Measurements from ENCODE around the gene MEIS3. TPM values are rescaled to one million over a fixed set of nuclear protein-coding genes. Genes with fewer than 3 reads are reported as not detected.

MEIS3 gene
- total RNA-seq, 1 donor from 2014 or later: 2.7 TPM

GRCh38 chr19:47435883-47436417, 16.6 kb upstream of the MEIS3 start:
- H3K9me3 Mint-ChIP-seq (ENCODE audit: unreplicated experiment): no peaks in the 10 kb centered on the region
- no peak overlapping the region for H3K27ac Mint-ChIP-seq (ENCODE audit: unreplicated experiment)
- H3K4me3 Mint-ChIP-seq (ENCODE audit: unreplicated experiment): no peak overlapping the region
- H3K36me3 Mint-ChIP-seq (ENCODE audit: low read depth, unreplicated experiment): no peaks in the 10 kb centered on the region
- peaks cover 9% of the 10 kb centered on the region for H3K4me1 Mint-ChIP-seq (ENCODE audit: unreplicated experiment)
- TF ChIP-seq, protein P1, sequence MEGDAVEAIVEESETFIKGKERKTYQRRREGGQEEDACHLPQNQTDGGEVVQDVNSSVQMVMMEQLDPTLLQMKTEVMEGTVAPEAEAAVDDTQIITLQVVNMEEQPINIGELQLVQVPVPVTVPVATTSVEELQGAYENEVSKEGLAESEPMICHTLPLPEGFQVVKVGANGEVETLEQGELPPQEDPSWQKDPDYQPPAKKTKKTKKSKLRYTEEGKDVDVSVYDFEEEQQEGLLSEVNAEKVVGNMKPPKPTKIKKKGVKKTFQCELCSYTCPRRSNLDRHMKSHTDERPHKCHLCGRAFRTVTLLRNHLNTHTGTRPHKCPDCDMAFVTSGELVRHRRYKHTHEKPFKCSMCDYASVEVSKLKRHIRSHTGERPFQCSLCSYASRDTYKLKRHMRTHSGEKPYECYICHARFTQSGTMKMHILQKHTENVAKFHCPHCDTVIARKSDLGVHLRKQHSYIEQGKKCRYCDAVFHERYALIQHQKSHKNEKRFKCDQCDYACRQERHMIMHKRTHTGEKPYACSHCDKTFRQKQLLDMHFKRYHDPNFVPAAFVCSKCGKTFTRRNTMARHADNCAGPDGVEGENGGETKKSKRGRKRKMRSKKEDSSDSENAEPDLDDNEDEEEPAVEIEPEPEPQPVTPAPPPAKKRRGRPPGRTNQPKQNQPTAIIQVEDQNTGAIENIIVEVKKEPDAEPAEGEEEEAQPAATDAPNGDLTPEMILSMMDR (IDR thresholded peaks at IDR 0.05; ENCODE audit: unreplicated experiment): no peak
- peaks cover 9% of the 10 kb centered on the region for H3K27me3 Mint-ChIP-seq (ENCODE audit: unreplicated experiment)
- DNase-seq (ENCODE audit: low spot score): no peak

DNA sequence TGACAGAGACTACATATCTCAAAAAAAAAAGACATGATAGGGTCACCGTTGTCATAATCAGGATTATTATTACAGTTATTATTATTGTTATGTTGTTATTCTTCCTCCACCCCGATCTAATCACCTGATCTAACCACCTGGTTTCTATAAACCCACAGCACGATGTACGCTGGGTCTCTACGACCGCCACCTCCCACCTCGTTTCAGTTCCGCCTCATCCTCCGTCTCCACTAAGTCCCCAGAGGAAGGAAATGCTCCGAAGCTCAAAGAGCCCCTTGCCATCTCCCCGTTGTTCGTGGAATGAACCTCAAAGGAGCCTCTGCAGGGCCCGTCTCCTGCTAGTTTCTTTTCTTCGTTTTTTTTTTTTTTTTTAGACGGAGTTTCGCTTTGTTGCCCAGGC, 15.9 kb upstream of the MEIS3 start:
- peaks cover 9% of the 10 kb centered on the region for H3K4me1 Mint-ChIP-seq (ENCODE audit: unreplicated experiment)

DNA sequence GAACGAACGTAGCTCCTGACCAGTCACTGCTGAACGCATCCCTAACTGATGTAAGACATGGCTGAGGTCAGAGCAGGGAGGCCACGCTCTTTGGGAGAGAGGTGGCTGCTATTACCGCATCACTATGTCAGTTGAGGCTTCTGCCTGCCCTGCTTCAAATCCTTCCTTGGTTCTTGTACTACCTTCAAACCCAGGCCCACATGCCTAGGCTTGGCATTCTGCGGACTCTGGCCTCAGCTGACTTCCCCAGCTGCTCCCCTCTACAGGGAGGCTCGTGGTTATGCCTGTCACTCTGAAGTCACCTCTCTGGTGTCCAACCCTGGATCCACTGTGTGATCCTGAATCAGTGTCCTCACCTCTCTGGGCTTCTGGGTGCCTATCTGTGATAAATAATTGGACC, 14.8 kb upstream of the MEIS3 start:
- Mint-ChIP-seq H3K36me3 (ENCODE audit: low read depth, unreplicated experiment) (no peaks in the 10 kb centered on the region), H3K4me3 (ENCODE audit: unreplicated experiment) (no peak overlapping the region), H3K9me3 (ENCODE audit: unreplicated experiment) (no peaks in the 10 kb centered on the region), H3K4me1 (ENCODE audit: unreplicated experiment) (peaks cover 9% of the 10 kb centered on the region), H3K27me3 (ENCODE audit: unreplicated experiment) (peaks cover 13% of the 10 kb centered on the region), H3K27ac (ENCODE audit: unreplicated experiment) (no peak overlapping the region)
- no peak for DNase-seq (ENCODE audit: low spot score)
- TF ChIP-seq, protein P1 (IDR thresholded peaks at IDR 0.05; ENCODE audit: unreplicated experiment): no peak

More for the DNA sequence above, 15.9 kb upstream of the MEIS3 start:
- Mint-ChIP-seq H3K36me3 (ENCODE audit: low read depth, unreplicated experiment) (no peaks in the 10 kb centered on the region), H3K4me3 (ENCODE audit: unreplicated experiment) (no peak overlapping the region), H3K9me3 (ENCODE audit: unreplicated experiment) (no peaks in the 10 kb centered on the region), H3K27me3 (ENCODE audit: unreplicated experiment) (peaks cover 10% of the 10 kb centered on the region), H3K27ac (ENCODE audit: unreplicated experiment) (no peak overlapping the region)
- TF ChIP-seq, protein P1 (IDR thresholded peaks at IDR 0.05; ENCODE audit: unreplicated experiment): no peak
- no peak for DNase-seq (ENCODE audit: low spot score)

DNA sequence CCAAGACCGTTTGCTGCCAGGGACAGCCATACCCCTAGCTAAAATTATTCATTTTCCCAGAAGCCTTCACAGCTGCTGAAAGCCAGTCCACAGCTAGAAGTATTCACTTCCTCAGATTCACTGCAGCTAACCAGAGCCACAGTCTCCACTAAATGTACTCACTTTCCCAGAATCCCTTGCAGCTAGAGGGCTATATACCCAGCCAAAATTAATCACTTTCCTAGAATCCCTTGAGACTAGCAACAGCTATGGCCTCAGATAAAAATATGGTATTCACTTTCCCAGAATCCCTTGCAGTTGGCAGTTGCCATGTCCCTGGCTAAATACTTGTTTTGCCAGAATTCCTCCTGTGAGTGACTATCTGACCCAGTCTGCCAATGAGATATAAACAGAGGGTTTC, 13.8 kb upstream of the MEIS3 start:
- H3K4me1 Mint-ChIP-seq (ENCODE audit: unreplicated experiment): peaks cover 5% of the 10 kb centered on the region
- no peak overlapping the region for H3K4me3 Mint-ChIP-seq (ENCODE audit: unreplicated experiment)
- no peak overlapping the region for H3K27ac Mint-ChIP-seq (ENCODE audit: unreplicated experiment)
- no peak for DNase-seq (ENCODE audit: low spot score)
- H3K9me3 Mint-ChIP-seq (ENCODE audit: unreplicated experiment): no peaks in the 10 kb centered on the region
- TF ChIP-seq, protein P1 (IDR thresholded peaks at IDR 0.05; ENCODE audit: unreplicated experiment): no peak
- H3K27me3 Mint-ChIP-seq (ENCODE audit: unreplicated experiment): peaks cover 10% of the 10 kb centered on the region
- no peaks in the 10 kb centered on the region for H3K36me3 Mint-ChIP-seq (ENCODE audit: low read depth, unreplicated experiment)

DNA sequence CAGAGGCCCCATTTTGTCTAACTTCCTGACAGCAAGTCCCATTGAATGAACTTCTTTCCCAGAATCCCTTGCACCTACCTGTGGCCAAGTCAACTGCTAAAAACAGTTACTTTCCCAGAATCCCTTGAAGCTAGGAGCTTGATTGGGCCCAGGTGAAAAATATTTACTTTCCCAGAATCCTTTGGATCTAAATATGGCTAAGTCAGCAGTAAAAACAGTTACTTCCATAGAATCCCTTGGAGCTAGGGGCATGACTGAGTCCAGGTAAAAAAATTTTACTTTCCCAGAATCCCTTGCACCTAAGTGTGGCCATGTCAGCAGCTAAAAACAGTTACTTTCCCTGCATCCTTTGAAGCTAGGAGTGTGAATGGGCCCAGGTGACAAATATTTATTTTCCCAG, 13.2 kb upstream of the MEIS3 start:
- no peaks in the 10 kb centered on the region for H3K9me3 Mint-ChIP-seq (ENCODE audit: unreplicated experiment)
- H3K4me3 Mint-ChIP-seq (ENCODE audit: unreplicated experiment): no peak overlapping the region
- no peak for DNase-seq (ENCODE audit: low spot score)
- H3K36me3 Mint-ChIP-seq (ENCODE audit: low read depth, unreplicated experiment): no peaks in the 10 kb centered on the region
- no peak overlapping the region for H3K27ac Mint-ChIP-seq (ENCODE audit: unreplicated experiment)
- TF ChIP-seq, protein P1 (IDR thresholded peaks at IDR 0.05; ENCODE audit: unreplicated experiment): no peak
- peaks cover 5% of the 10 kb centered on the region for H3K4me1 Mint-ChIP-seq (ENCODE audit: unreplicated experiment)
- peaks cover 10% of the 10 kb centered on the region for H3K27me3 Mint-ChIP-seq (ENCODE audit: unreplicated experiment)

All from endothelial cell (in vitro differentiated cells).